ENCODE results near the gene FEM1C. TPM values are rescaled to one million over a fixed set of nuclear protein-coding genes. Genes with fewer than 3 reads are reported as not detected.

Gene FEM1C
- total and polyA plus RNA-seq, 9 donors, result 16.7 to 25.2 (median 22.3) TPM

GRCh38 chr5:115507681-115508080 lies 36.9 kb downstream of the FEM1C start:
- DNase-seq, result peak; percentile 96
- H3K4me1 ChIP-seq (ENCODE audit: control insufficient read depth, insufficient read depth, low read length), result peaks cover 7% of the 10 kb centered on the region
- WGBS (ENCODE audit: insufficient coverage), result no CpG with 5 or more reads among the region's 2 CpGs
- no peak overlapping the region for H3K4me3 ChIP-seq (ENCODE audit: low read length)
- H3K9me3 ChIP-seq (replicated peaks; ENCODE audit: control insufficient read depth, low read depth, low read length), result peaks cover 2% of the 10 kb centered on the region
- no peaks in the 10 kb centered on the region for H3K27me3 ChIP-seq (ENCODE audit: control insufficient read depth, insufficient read depth, low read length)
- peak overlapping the region; percentile 86 for H3K27ac ChIP-seq (ENCODE audit: low read length)
- H3K36me3 ChIP-seq (ENCODE audit: control insufficient read depth, insufficient read depth, low read length), result no peaks in the 10 kb centered on the region

- no CpG with 5 or more reads among the region's 1 CpG for WGBS (ENCODE audit: insufficient coverage)
- DNase-seq, result no peak
- H3K36me3 ChIP-seq (ENCODE audit: control insufficient read depth, insufficient read depth, low read length), result no peaks in the 10 kb centered on the region
These were observed 41.2 kb downstream of the FEM1C start for GRCh38 chr5:115503420-115503819.

GRCh38 chr5:115501464-115502210 lies 42.9 kb downstream of the FEM1C start:
- peak; percentile 86 for DNase-seq
- no peaks in the 10 kb centered on the region for H3K27me3 ChIP-seq (ENCODE audit: control insufficient read depth, insufficient read depth, low read length)
- peak overlapping the region; percentile 22 for H3K27ac ChIP-seq (ENCODE audit: low read length)
- WGBS (ENCODE audit: insufficient coverage), result no CpG with 5 or more reads among the region's 3 CpGs
- no peaks in the 10 kb centered on the region for H3K36me3 ChIP-seq (ENCODE audit: control insufficient read depth, insufficient read depth, low read length)
- no peaks in the 10 kb centered on the region for H3K9me3 ChIP-seq (replicated peaks; ENCODE audit: control insufficient read depth, low read depth, low read length)
- H3K4me1 ChIP-seq (ENCODE audit: control insufficient read depth, insufficient read depth, low read length), result peaks cover 7% of the 10 kb centered on the region
- no peak overlapping the region for H3K4me3 ChIP-seq (ENCODE audit: low read length)

More at GRCh38 chr5:115503420-115503819, 41.2 kb downstream of the FEM1C start:
- Histone ChIP-seq H3K27me3 (ENCODE audit: control insufficient read depth, insufficient read depth, low read length) (no peaks in the 10 kb centered on the region), H3K9me3 (replicated peaks; ENCODE audit: control insufficient read depth, low read depth, low read length) (no peaks in the 10 kb centered on the region), H3K4me1 (ENCODE audit: control insufficient read depth, insufficient read depth, low read length) (peaks cover 11% of the 10 kb centered on the region), H3K27ac (ENCODE audit: low read length) (no peak overlapping the region), H3K4me3 (ENCODE audit: low read length) (no peak overlapping the region)

- no peak for DNase-seq
- H3K4me3 ChIP-seq (ENCODE audit: low read length), result no peak overlapping the region
- peaks cover 7% of the 10 kb centered on the region for H3K4me1 ChIP-seq (ENCODE audit: control insufficient read depth, insufficient read depth, low read length)
- no peaks in the 10 kb centered on the region for H3K36me3 ChIP-seq (ENCODE audit: control insufficient read depth, insufficient read depth, low read length)
- H3K27ac ChIP-seq (ENCODE audit: low read length), result no peak overlapping the region
- H3K27me3 ChIP-seq (ENCODE audit: control insufficient read depth, insufficient read depth, low read length), result no peaks in the 10 kb centered on the region
- no peaks in the 10 kb centered on the region for H3K9me3 ChIP-seq (replicated peaks; ENCODE audit: control insufficient read depth, low read depth, low read length)
These were observed 44.4 kb downstream of the FEM1C start for GRCh38 chr5:115500225-115500624.

- Histone ChIP-seq H3K27me3 (ENCODE audit: control insufficient read depth, insufficient read depth, low read length) (no peaks in the 10 kb centered on the region), H3K36me3 (ENCODE audit: control insufficient read depth, insufficient read depth, low read length) (no peaks in the 10 kb centered on the region), H3K27ac (ENCODE audit: low read length) (no peak overlapping the region), H3K4me1 (ENCODE audit: control insufficient read depth, insufficient read depth, low read length) (peaks cover 7% of the 10 kb centered on the region), H3K4me3 (ENCODE audit: low read length) (no peak overlapping the region), H3K9me3 (replicated peaks; ENCODE audit: control insufficient read depth, low read depth, low read length) (no peaks in the 10 kb centered on the region)
- 40% methylated on average over 1 of the region's 5 CpGs for WGBS (ENCODE audit: insufficient coverage)
- peak; percentile 80 for DNase-seq
These were observed 47.5 kb downstream of the FEM1C start for GRCh38 chr5:115496936-115497576.

GRCh38 chr5:115494570-115495289 lies 49.8 kb downstream of the FEM1C start:
- no peak overlapping the region for H3K27ac ChIP-seq (ENCODE audit: low read length)
- WGBS (ENCODE audit: insufficient coverage), result 80% methylated on average over 3 of the region's 6 CpGs
- H3K36me3 ChIP-seq (ENCODE audit: control insufficient read depth, insufficient read depth, low read length), result no peaks in the 10 kb centered on the region
- H3K9me3 ChIP-seq (replicated peaks; ENCODE audit: control insufficient read depth, low read depth, low read length), result no peaks in the 10 kb centered on the region
- H3K27me3 ChIP-seq (ENCODE audit: control insufficient read depth, insufficient read depth, low read length), result no peaks in the 10 kb centered on the region
- H3K4me3 ChIP-seq (ENCODE audit: low read length), result no peak overlapping the region
- DNase-seq, result no peak
- H3K4me1 ChIP-seq (ENCODE audit: control insufficient read depth, insufficient read depth, low read length), result peaks cover 7% of the 10 kb centered on the region

- no peak for DNase-seq
- 75% methylated on average over 1 of the region's 2 CpGs for WGBS (ENCODE audit: insufficient coverage)
These were observed 54.0 kb downstream of the FEM1C start for GRCh38 chr5:115490596-115490995.

GRCh38 chr5:115489733-115490132 lies 54.8 kb downstream of the FEM1C start:
- Histone ChIP-seq H3K4me3 (ENCODE audit: low read length) (no peak overlapping the region), H3K4me1 (ENCODE audit: control insufficient read depth, insufficient read depth, low read length) (peaks cover 4% of the 10 kb centered on the region), H3K27ac (ENCODE audit: low read length) (no peak overlapping the region), H3K27me3 (ENCODE audit: control insufficient read depth, insufficient read depth, low read length) (no peaks in the 10 kb centered on the region), H3K9me3 (replicated peaks; ENCODE audit: control insufficient read depth, low read depth, low read length) (no peaks in the 10 kb centered on the region), H3K36me3 (ENCODE audit: control insufficient read depth, insufficient read depth, low read length) (no peaks in the 10 kb centered on the region)
- DNase-seq, result no peak

More at GRCh38 chr5:115490596-115490995, 54.0 kb downstream of the FEM1C start:
- Histone ChIP-seq H3K27me3 (ENCODE audit: control insufficient read depth, insufficient read depth, low read length) (no peaks in the 10 kb centered on the region), H3K4me3 (ENCODE audit: low read length) (no peak overlapping the region), H3K4me1 (ENCODE audit: control insufficient read depth, insufficient read depth, low read length) (peaks cover 4% of the 10 kb centered on the region), H3K36me3 (ENCODE audit: control insufficient read depth, insufficient read depth, low read length) (no peaks in the 10 kb centered on the region), H3K9me3 (replicated peaks; ENCODE audit: control insufficient read depth, low read depth, low read length) (no peaks in the 10 kb centered on the region), H3K27ac (ENCODE audit: low read length) (no peak overlapping the region)

- Histone ChIP-seq H3K4me1 (ENCODE audit: control insufficient read depth, insufficient read depth, low read length) (peaks cover 4% of the 10 kb centered on the region), H3K27ac (ENCODE audit: low read length) (no peak overlapping the region), H3K4me3 (ENCODE audit: low read length) (no peak overlapping the region), H3K9me3 (replicated peaks; ENCODE audit: control insufficient read depth, low read depth, low read length) (no peaks in the 10 kb centered on the region), H3K27me3 (ENCODE audit: control insufficient read depth, insufficient read depth, low read length) (no peaks in the 10 kb centered on the region), H3K36me3 (ENCODE audit: control insufficient read depth, insufficient read depth, low read length) (no peaks in the 10 kb centered on the region)
- no peak for DNase-seq
These were observed 56.8 kb downstream of the FEM1C start for GRCh38 chr5:115487756-115488155.

- Histone ChIP-seq H3K36me3 (ENCODE audit: control insufficient read depth, insufficient read depth, low read length) (no peaks in the 10 kb centered on the region), H3K4me3 (ENCODE audit: low read length) (no peak overlapping the region), H3K27ac (ENCODE audit: low read length) (no peak overlapping the region), H3K4me1 (ENCODE audit: control insufficient read depth, insufficient read depth, low read length) (peaks cover 4% of the 10 kb centered on the region), H3K9me3 (replicated peaks; ENCODE audit: control insufficient read depth, low read depth, low read length) (no peaks in the 10 kb centered on the region), H3K27me3 (ENCODE audit: control insufficient read depth, insufficient read depth, low read length) (no peaks in the 10 kb centered on the region)
- 52% methylated on average over 3 of the region's 4 CpGs for WGBS (ENCODE audit: insufficient coverage)
- DNase-seq, result no peak
These were observed 57.4 kb downstream of the FEM1C start for GRCh38 chr5:115487168-115487567.
